HL-60 (cell line): ENCODE data around the gene PIGH.

Experiments used
- DNase-seq, 2 experiments: peaks; one replicate each; pipeline ENCODE4 v3.0.0-alpha.2; 2010 to 2020; ENCODE audit warnings: low read depth in 1 of 2, low spot score in 1 of 2
- H3K27ac ChIP-seq: fragments of 250-450 bp; sonication (Bioruptor Pico); replicated peaks from 2 replicates; pipeline ENCODE4 v1.5.1; 2020; ENCODE audit warnings: mild to moderate bottlenecking, moderate library complexity
- H3K27me3 ChIP-seq: fragments of 250-450 bp; sonication (Bioruptor Pico); 2 replicates; pipeline ENCODE4 v1.5.1; 2021; ENCODE audit warnings: mild to moderate bottlenecking, moderate library complexity; ENCODE audit not compliant: insufficient read depth, poor library complexity, severe bottlenecking
- H3K4me3 ChIP-seq: replicated peaks from 2 replicates; pipeline ENCODE4 v1.5.1; 2011; ENCODE audit warnings: mild to moderate bottlenecking, control low read depth, low read length; ENCODE audit not compliant: insufficient read depth
- GABPA ChIP-seq: IDR thresholded peaks from 2 replicates; pipeline ENCODE4 v1.6.1; 2012; ENCODE audit warnings: low read depth
- POLR2AphosphoS5 ChIP-seq: IDR thresholded peaks from 2 replicates; pipeline ENCODE4 v1.6.1; 2012; ENCODE audit warnings: low read depth
- SPI1 ChIP-seq: IDR thresholded peaks from 2 replicates; pipeline ENCODE4 v1.6.1; 2012; ENCODE audit warnings: low read depth, mild to moderate bottlenecking, borderline replicate concordance
- TF ChIP-seq, protein P1 (sequence below): IDR thresholded peaks from one replicate; pipeline ENCODE4 v1.5.1; 2011; ENCODE audit warnings: low read length, control low read depth, inconsistent platforms; ENCODE audit not compliant: insufficient read depth
- TF ChIP-seq, protein P2 (sequence below): IDR thresholded peaks from 2 replicates; pipeline ENCODE4 v1.6.1; 2012; ENCODE audit warnings: low read depth; ENCODE audit not compliant: insufficient replicate concordance

Gene PIGH

DNA sequence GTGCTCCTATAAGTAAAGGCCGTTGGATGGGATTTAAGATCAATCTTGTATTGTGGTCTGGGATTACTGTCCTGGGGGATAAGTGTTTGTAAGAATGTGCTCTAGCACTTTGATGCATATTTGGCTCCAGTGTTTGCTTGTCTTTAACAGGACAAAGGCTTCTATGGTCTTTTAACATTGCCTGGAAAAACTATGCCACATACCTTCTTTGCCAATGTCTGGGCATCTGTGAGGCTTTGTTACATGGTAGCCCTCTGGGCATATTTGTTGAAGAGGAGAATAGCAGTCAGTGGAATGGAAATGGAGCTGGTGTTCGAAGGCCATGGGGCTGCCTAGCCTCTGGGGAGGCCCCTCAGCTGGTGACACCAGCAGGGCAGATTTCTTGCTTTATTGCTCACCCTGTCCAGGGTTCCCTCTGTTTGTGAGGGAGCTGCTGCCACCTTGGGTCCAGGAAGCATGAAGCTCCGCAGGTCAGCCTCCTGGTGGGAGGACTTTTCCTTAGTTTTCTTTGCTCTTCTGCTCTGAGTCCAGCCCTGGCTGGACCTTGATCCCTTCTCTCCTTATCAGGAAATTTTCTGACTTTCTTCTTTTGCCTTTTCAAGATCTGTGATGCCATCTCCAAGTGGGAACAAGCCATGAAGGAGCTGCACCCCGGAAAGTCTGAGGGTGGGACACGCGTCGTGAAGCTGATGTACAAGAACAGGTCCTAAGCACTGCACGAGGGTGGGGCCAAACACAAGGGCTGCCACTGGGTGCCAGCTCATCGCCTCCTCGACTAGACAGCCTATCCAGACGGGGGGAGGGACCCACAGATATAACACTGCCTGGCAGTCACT lies 19.5 kb downstream of the PIGH start:
- Histone ChIP-seq H3K27me3 (no peaks in the 10 kb centered on the region), H3K27ac (no peak overlapping the region), H3K4me3 (no peak overlapping the region)
- TF ChIP-seq POLR2AphosphoS5 (no peak), GABPA (no peak), SPI1 (no peak)
- TF ChIP-seq, protein P1, sequence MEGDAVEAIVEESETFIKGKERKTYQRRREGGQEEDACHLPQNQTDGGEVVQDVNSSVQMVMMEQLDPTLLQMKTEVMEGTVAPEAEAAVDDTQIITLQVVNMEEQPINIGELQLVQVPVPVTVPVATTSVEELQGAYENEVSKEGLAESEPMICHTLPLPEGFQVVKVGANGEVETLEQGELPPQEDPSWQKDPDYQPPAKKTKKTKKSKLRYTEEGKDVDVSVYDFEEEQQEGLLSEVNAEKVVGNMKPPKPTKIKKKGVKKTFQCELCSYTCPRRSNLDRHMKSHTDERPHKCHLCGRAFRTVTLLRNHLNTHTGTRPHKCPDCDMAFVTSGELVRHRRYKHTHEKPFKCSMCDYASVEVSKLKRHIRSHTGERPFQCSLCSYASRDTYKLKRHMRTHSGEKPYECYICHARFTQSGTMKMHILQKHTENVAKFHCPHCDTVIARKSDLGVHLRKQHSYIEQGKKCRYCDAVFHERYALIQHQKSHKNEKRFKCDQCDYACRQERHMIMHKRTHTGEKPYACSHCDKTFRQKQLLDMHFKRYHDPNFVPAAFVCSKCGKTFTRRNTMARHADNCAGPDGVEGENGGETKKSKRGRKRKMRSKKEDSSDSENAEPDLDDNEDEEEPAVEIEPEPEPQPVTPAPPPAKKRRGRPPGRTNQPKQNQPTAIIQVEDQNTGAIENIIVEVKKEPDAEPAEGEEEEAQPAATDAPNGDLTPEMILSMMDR = no peak
- TF ChIP-seq, protein P2, sequence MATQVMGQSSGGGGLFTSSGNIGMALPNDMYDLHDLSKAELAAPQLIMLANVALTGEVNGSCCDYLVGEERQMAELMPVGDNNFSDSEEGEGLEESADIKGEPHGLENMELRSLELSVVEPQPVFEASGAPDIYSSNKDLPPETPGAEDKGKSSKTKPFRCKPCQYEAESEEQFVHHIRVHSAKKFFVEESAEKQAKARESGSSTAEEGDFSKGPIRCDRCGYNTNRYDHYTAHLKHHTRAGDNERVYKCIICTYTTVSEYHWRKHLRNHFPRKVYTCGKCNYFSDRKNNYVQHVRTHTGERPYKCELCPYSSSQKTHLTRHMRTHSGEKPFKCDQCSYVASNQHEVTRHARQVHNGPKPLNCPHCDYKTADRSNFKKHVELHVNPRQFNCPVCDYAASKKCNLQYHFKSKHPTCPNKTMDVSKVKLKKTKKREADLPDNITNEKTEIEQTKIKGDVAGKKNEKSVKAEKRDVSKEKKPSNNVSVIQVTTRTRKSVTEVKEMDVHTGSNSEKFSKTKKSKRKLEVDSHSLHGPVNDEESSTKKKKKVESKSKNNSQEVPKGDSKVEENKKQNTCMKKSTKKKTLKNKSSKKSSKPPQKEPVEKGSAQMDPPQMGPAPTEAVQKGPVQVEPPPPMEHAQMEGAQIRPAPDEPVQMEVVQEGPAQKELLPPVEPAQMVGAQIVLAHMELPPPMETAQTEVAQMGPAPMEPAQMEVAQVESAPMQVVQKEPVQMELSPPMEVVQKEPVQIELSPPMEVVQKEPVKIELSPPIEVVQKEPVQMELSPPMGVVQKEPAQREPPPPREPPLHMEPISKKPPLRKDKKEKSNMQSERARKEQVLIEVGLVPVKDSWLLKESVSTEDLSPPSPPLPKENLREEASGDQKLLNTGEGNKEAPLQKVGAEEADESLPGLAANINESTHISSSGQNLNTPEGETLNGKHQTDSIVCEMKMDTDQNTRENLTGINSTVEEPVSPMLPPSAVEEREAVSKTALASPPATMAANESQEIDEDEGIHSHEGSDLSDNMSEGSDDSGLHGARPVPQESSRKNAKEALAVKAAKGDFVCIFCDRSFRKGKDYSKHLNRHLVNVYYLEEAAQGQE = no peak
- DNase-seq = no peak

DNA sequence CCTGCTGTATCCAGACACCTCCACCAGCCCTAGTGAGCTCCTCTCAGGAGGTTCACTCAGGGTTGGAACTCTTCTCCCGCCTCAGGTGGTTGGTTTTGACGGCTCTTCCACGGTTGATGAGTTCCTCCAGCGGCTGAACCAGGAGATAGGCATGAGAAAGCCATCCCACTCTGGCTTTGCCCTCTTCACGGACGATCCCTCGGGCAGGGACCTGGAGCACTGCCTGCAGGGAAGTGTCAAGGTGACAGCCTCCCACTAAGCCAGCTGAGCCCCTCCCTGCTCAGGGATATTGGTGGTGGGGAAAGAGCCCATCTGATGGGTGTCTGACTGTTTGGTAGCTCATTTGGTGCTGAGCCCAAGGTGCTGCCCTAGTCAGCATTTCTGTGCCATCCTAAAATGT lies 20.4 kb downstream of the PIGH start:
- H3K27me3 ChIP-seq = no peaks in the 10 kb centered on the region
- H3K4me3 ChIP-seq = no peak overlapping the region
- H3K27ac ChIP-seq = no peak overlapping the region
- TF ChIP-seq, protein P1 = no peak
- TF ChIP-seq SPI1 (no peak), POLR2AphosphoS5 (no peak), GABPA (no peak)
- TF ChIP-seq, protein P2 = no peak
- no peak for DNase-seq

DNA sequence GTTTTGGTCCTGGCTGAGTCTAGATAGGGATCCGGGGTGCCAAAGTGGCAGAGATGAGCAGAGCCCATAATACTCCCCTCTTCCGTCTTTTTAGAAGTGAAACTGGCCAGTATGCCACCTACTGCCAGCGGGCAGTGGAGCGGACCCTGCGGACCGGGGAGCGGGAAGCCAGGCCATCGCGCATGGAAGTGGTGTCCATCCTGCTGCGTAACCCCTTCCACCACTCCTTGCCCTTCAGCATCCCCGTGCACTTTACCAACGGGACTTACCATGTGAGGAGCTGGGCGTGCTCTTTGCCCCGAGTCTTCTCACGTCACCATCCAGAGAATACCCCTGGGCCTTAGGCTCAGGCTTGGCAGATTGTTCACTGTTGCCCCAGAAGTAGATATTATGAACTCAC lies 21.0 kb downstream of the PIGH start:
- TF ChIP-seq POLR2AphosphoS5 = no peak
- no peak for TF ChIP-seq GABPA
- no peak for TF ChIP-seq SPI1
- TF ChIP-seq, protein P2 = no peak
- TF ChIP-seq, protein P1 = no peak
- Histone ChIP-seq H3K4me3 (no peak overlapping the region), H3K27ac (no peak overlapping the region), H3K27me3 (no peaks in the 10 kb centered on the region)
- DNase-seq = no peak
